GM12891 (cell line): ENCODE measurements around the gene C10orf67.

ENCODE experiments used
- PAX5 ChIP-seq: IDR thresholded peaks from 2 replicates; pipeline ENCODE4 v1.6.1; 2011; ENCODE audit warnings: low read length, moderate library complexity, mild to moderate bottlenecking; ENCODE audit not compliant: insufficient read depth, severe bottlenecking
- POLR2A ChIP-seq: IDR thresholded peaks from 2 replicates; pipeline ENCODE4 v1.6.1; 2011; ENCODE audit warnings: low read depth, low read length, control low read depth
- POLR2AphosphoS5 ChIP-seq: IDR thresholded peaks from 2 replicates; pipeline ENCODE4 v1.6.1; 2011; ENCODE audit warnings: low read depth, low read length, control low read depth
- POU2F2 ChIP-seq: IDR thresholded peaks from 2 replicates; pipeline ENCODE4 v1.6.1; 2011; ENCODE audit warnings: low read depth, mild to moderate bottlenecking, control low read depth, low read length, moderate library complexity
- SPI1 ChIP-seq: IDR thresholded peaks from 2 replicates; pipeline ENCODE4 v1.6.1; 2011; ENCODE audit warnings: low read depth, low read length, control low read depth
- TAF1 ChIP-seq: IDR thresholded peaks from 2 replicates; pipeline ENCODE4 v1.6.1; 2011; ENCODE audit warnings: low read depth, low read length, control low read depth

- no peak for TF ChIP-seq POLR2A
- no peak for TF ChIP-seq SPI1
- no peak for TF ChIP-seq TAF1
- TF ChIP-seq POU2F2: no peak
- no peak for TF ChIP-seq POLR2AphosphoS5
- TF ChIP-seq PAX5: no peak
These were observed 41.5 kb upstream of the C10orf67 start for GRCh38 chr10:23386052-23386451.
